Mesothelial cell of epicardium (in vitro differentiated cells): ENCODE results near the gene SRRM3. TPM values are rescaled to one million over a fixed set of nuclear protein-coding genes. Genes with fewer than 3 reads are reported as not detected.
"Not testable (repeated sequence)": the region's sequence is repeated elsewhere in the genome, so short reads cannot be mapped to it uniquely, and the experiment has no call there.

Source experiments
- DNase-seq, 2 experiments: peaks; one replicate each; pipeline ENCODE4 v3.0.0; 2021; ENCODE audit warnings: low spot score in 2 of 2; ENCODE audit not compliant: unreplicated experiment in 2 of 2
- H3K27ac Mint-ChIP-seq: 2 replicates; pipeline ENCODE4 v1.8.0; 2021; ENCODE audit warnings: mixed read lengths
- H3K27me3 Mint-ChIP-seq: 2 replicates; pipeline ENCODE4 v1.8.0; 2021; ENCODE audit warnings: low read depth, mixed read lengths
- H3K36me3 Mint-ChIP-seq: 2 replicates; pipeline ENCODE4 v1.8.0; 2021; ENCODE audit warnings: mixed read lengths
- H3K4me1 Mint-ChIP-seq: 2 replicates; pipeline ENCODE4 v1.8.0; 2021; ENCODE audit warnings: mixed read lengths
- H3K4me3 Mint-ChIP-seq: 2 replicates; pipeline ENCODE4 v1.8.0; 2021; ENCODE audit warnings: mild to moderate bottlenecking, moderate library complexity, mixed read lengths
- H3K9me3 Mint-ChIP-seq: 2 replicates; pipeline ENCODE4 v1.8.0; 2021; ENCODE audit warnings: mixed read lengths
- CTCF ChIP-seq: fragments of 200-600 bp; sonication (generic); IDR thresholded peaks from one replicate; pipeline ENCODE4 v1.5.0; 2021; ENCODE audit warnings: antibody characterized with exemption; ENCODE audit not compliant: unreplicated experiment
- total RNA-seq: library from RNA; stranded (reverse); gene quantifications from 3 replicates; pipeline ENCODE4 v1.2.1, GENCODE V29; 2021

The SRRM3 gene
- total RNA-seq, 1 donor from 2014 or later = 6.9 TPM

GRCh38 chr7:76204147-76204546 is 2.5 kb downstream of the SRRM3 start:
- TF ChIP-seq CTCF = no peak
- no peak overlapping the region for H3K27ac Mint-ChIP-seq
- no peak overlapping the region for H3K4me3 Mint-ChIP-seq
- DNase-seq = no peak
- peaks cover 40% of the 10 kb centered on the region for H3K27me3 Mint-ChIP-seq
- no peaks in the 10 kb centered on the region for H3K36me3 Mint-ChIP-seq
- H3K9me3 Mint-ChIP-seq = no peaks in the 10 kb centered on the region
- peaks cover 2% of the 10 kb centered on the region for H3K4me1 Mint-ChIP-seq

GRCh38 chr7:76206633-76207032 is 4.9 kb downstream of the SRRM3 start:
- no peak overlapping the region for H3K4me3 Mint-ChIP-seq
- DNase-seq = no peak
- no peak for TF ChIP-seq CTCF
- H3K36me3 Mint-ChIP-seq = no peaks in the 10 kb centered on the region
- peaks cover 2% of the 10 kb centered on the region for H3K4me1 Mint-ChIP-seq
- no peak overlapping the region for H3K27ac Mint-ChIP-seq
- no peaks in the 10 kb centered on the region for H3K9me3 Mint-ChIP-seq
- peaks cover 56% of the 10 kb centered on the region for H3K27me3 Mint-ChIP-seq

GRCh38 chr7:76209310-76209709 is 7.6 kb downstream of the SRRM3 start:
- no peaks in the 10 kb centered on the region for H3K4me1 Mint-ChIP-seq
- no peaks in the 10 kb centered on the region for H3K36me3 Mint-ChIP-seq
- no peak overlapping the region for H3K27ac Mint-ChIP-seq
- H3K4me3 Mint-ChIP-seq = no peak overlapping the region
- H3K27me3 Mint-ChIP-seq = peaks cover 55% of the 10 kb centered on the region
- TF ChIP-seq CTCF = no peak
- no peak for DNase-seq
- no peaks in the 10 kb centered on the region for H3K9me3 Mint-ChIP-seq

GRCh38 chr7:76211216-76211615 is 9.5 kb downstream of the SRRM3 start:
- DNase-seq = no peak
- TF ChIP-seq CTCF = no peak
- Mint-ChIP-seq H3K4me3 (no peak overlapping the region), H3K4me1 (no peaks in the 10 kb centered on the region), H3K9me3 (no peaks in the 10 kb centered on the region), H3K27me3 (peaks cover 48% of the 10 kb centered on the region), H3K36me3 (no peaks in the 10 kb centered on the region), H3K27ac (no peak overlapping the region)

- not testable (repeated sequence) for H3K4me1 Mint-ChIP-seq, H3K9me3 Mint-ChIP-seq, H3K4me3 Mint-ChIP-seq, DNase-seq, H3K27ac Mint-ChIP-seq, H3K36me3 Mint-ChIP-seq
- H3K27me3 Mint-ChIP-seq = peaks cover 46% of the 10 kb centered on the region
Observed at GRCh38 chr7:76215349-76215748, 13.7 kb downstream of the SRRM3 start.

GRCh38 chr7:76216381-76217082 is 14.8 kb downstream of the SRRM3 start:
- Mint-ChIP-seq H3K4me1 (no peaks in the 10 kb centered on the region), H3K4me3 (no peak overlapping the region), H3K36me3 (no peaks in the 10 kb centered on the region), H3K27ac (no peak overlapping the region), H3K9me3 (no peaks in the 10 kb centered on the region), H3K27me3 (peaks cover 40% of the 10 kb centered on the region)
- TF ChIP-seq CTCF = no peak
- no peak for DNase-seq
